GM18519 (cell line): ENCODE results near the gene CD93.

ENCODE experiments used
- ATAC-seq: cut with Tn5 transposase; IDR thresholded peaks from one replicate; pipeline ENCODE4 v1.9.1; 2021; ENCODE audit warnings: mild to moderate bottlenecking, moderate library complexity; ENCODE audit not compliant: unreplicated experiment, low FRiP score

CD93 gene

DNA sequence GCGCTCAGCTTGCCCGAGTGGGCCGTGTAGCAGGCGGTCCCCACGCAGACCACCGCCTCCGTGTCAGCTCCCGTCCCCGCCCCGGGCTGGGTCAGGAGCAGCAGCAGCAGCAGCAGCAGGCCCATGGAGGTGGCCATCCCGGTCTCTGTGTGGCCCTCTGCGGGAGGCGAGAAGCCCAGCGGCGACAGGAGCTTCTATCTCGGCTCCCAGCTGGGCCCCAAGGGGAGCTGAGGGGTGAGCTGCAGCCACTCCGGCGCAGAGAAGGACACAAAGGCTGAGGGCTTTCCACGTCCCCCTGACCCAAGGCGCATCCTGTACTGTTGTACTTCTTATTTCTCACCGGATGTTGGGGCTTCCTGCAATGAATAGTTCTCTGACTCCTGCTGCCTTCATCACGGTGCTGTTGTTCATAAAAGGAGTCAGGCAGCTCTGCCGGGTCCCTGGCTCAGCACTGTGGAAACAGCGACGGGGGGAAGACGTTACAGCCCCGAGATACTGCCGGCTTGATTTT, at the start of gene CD93:
CD93 (minus strand) TSS at position 269 of the 511 bp plus-strand sequence; CDS start at position 137, 132 bp downstream.
- no peak for ATAC-seq

GRCh38 chr20:23133560-23133998, 47.5 kb upstream of the CD93 start:
- no peak for ATAC-seq

DNA sequence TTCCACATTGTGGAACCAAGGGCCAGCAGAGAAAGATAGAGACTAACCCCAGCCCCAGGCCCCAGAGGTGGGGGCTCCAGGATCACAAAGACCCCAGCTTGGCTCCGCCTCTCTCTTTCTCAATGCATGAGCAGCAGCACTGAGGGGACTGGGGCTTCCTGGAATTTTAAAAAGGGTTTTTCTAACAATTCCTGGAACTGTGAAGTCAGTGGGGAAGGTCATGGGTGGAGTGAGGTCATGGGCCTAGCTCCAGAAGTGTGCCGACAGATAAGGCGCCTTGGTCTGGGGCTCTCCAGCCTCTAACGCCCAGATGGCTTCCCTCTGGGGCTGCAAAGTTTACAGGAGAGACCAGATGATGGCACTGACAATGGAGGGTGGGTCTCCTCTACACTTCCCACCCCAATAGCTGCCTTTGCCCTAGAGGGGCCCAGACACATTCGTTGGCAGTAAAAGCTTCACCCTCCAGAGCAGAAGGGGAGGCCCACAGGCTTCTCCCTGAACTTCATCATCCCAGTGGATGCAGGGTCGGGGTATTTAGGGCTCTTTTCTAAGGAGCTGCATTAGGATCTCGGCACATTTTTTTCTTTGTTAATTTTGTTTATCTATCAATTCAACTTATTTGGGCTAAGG, 46.9 kb upstream of the CD93 start:
- ATAC-seq: no peak

DNA sequence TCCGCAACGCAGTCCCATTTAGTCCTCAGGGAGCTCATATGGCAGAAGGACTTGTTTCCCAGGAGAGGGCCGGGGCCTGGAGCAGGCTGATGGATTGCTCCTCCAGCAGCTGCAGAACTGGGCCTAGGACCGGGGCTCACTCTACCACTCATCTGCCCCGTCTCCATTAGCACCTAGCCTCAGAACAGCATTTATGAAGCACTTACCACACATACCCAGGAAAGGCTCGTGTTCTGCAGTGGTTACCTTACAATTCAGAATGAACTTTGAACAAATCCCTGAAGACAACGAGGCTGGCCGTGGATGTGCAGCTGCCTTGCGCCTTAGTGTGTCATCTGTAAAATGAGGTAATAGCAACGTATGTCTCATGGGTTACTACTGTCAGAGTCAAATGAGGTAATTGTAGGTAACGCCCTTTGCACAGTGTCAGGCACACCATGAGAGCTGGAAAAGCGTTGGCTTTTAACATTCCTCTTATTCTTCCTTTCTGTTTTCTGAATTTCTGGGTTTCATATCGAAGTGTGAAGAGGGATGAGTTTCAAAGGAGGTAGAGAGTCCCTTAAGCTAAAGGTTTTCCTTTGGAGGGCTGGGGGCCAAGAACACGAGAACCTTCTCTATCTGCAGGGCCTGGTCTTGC, 46.3 kb upstream of the CD93 start:
- ATAC-seq: no peak

DNA sequence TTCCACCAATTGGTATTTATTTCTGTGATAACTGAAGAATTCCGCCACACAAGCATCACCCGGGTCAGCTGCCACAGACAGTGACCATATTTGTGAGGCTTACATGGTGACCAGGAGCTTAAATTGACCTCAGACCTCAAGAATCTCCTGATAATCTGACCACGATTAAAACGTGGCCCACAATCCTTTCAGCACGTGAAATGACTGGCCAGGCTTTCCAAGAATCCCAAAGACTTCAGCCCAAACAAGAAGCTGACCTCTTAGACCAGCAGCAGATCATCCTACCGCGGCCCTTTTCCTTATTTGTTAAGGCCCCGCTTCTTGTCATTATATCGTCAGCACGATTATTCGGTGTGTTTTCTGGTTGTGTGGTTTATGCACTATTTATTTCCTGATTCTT, 45.6 kb upstream of the CD93 start:
- ATAC-seq: no peak

- no peak for ATAC-seq
These were observed 44.6 kb upstream of the CD93 start for GRCh38 chr20:23130622-23131140.

GRCh38 chr20:23129891-23130621, 43.9 kb upstream of the CD93 start:
- no peak for ATAC-seq

- no peak for ATAC-seq
These were observed 43.1 kb upstream of the CD93 start for GRCh38 chr20:23129266-23129665.

DNA sequence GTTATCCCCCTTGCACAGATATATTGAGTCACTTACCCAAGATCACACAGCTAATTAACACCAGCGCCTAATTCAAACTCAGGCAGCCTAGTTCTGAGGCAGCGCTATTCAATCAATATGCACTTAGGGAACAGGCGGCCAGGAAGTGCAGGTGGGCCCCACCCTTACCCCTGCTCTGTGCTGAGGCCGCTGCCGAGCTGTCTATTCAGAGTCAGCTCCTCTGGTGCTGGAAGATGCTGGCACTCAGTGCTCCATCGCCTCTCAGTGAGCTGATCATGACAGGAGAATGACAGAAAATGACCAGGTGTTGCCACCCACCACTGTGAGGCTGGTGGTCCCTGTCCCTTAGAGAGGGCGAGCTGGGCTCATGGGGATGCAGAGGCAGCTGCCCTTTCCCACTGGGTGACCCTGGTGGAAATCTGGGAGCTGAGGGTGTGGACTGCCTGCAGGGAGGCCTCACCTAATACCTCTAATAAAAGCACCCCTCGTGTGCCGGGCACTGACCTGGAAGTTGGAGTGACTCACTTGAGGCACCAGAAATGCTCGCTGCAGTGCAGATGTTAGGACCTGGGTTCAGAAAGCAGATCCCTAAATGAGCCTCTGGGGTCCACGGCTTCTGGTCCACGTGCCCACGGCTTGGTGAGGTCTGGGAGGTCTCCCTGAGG, 42.5 kb upstream of the CD93 start:
- no peak for ATAC-seq

DNA sequence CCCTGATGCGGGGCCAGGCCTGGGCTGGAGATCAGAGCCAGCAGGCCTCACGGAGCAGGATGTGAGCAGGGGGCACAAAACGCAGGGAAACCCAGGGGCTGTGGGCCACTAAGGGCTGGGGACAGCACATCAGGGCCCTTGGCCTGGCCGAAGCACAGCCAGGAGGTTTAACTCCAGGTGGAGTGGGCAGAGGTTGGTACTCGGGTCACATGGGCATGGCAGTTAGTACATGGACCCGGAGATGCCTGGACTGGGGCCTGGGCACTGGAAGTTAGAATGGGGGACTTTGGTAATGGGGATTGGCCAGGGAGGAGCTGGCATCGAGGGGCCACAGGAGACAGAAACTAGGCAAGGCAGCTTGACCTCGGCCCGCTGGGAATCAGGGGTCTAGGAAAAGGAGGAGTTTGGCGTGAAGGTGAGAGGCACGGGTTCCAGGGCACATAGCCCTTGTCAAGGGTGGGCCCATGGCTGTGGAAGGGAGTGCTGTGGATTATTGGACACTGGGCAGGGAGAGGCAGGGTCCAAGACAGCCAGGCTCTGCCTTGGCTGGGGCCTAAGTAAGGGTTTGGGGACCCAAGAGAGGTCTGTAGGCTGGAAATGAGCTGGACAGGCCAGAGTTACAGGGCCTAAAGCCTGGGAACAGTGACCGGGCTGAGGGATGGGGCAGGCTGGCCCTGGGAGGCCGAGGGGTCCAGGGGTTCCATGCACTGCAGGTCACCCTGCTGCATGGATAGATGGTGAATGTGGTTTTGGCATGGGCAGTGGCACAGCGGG, 41.6 kb upstream of the CD93 start:
- no peak for ATAC-seq

- ATAC-seq: no peak
These were observed 40.3 kb upstream of the CD93 start for GRCh38 chr20:23126281-23127061.

DNA sequence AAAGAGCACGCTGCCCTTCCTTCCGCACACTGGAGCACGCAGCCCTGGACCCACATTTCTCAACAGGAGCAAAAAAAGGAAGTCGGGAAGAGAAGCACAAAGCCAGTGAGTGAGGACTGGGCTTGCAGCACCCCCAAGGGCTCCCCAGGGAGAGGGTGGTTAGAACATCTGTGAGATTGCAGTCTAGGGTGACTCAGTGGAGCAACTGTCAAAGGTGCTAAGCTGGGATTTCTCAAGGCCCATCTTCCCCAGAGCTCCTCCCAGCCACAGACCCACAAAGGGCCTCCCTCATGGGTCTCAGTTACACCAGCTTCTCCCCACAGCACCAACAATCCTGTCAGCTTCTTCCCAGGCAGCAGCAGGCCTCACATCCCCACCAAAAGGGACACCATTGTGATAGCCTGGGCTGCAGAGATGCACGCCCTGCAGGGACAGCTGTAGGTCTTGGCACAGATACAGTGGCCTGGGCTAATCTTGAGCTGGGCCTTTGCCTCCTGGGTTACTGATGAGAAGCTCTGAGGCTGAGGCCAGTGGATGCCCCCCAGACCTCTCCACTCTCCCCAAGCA, 39.6 kb upstream of the CD93 start:
- no peak for ATAC-seq

DNA sequence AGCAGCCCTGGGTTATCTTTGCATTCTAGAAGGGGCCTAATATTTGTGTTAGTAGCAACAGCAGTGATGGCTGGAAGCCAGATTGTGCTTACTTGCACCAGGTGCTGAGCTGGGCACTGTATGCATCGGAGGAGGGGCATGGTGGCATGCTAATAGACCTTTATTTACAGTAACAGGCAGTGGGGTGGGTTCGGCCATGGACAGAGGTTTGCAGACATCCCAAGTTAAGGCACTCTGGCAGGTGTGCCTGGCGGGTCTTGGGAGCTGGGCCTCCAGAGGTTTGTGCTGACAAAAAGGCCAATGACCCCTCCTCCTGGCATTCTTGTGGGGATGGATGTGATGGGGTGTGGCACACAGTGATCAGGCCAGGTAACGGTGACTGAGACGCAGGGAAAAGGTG, 39.0 kb upstream of the CD93 start:
- no peak for ATAC-seq

GRCh38 chr20:23123886-23124285, 37.8 kb upstream of the CD93 start:
- no peak for ATAC-seq

DNA sequence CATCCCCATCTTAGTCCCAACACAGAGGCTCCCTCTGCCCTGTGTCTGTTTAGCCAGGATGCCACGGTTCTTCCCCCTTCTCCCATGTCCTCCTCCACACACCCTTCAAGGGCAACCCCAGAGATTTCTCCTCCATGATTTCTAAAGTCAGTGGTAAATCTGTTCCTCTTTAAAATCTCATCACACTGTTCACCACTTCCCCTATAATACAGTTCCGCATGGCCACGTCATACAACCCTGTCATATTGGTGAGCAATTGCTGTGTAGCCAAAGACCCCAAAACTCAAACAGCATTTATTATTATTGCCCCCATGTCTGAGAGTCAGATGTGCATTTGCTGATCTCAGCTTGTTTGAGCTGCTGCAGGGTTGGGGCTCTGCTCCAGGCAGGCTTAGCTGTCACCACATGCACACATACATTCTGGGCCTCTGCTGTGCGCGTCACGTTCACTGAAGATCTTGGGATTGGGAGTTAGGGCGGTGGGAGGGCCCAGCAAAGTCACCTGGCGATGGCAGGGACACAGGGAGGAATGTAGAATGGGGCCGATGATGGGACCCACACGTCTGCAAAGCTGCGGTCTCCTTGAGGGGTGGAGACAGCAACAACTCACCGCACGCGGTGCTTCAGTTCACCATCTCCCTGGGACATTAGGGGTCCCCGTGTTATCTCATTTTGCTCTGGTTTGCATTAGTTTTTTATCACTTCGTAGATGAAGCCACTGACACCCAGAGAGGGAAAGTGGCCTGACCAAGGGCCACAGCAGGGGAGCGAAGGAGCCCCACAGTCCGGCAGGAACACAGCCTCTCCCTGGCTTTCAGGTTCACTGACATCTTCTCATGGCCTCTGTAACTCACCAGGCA, 36.9 kb upstream of the CD93 start:
- ATAC-seq: no peak

- no peak for ATAC-seq
These were observed 36.2 kb upstream of the CD93 start for GRCh38 chr20:23122321-23122720.

DNA sequence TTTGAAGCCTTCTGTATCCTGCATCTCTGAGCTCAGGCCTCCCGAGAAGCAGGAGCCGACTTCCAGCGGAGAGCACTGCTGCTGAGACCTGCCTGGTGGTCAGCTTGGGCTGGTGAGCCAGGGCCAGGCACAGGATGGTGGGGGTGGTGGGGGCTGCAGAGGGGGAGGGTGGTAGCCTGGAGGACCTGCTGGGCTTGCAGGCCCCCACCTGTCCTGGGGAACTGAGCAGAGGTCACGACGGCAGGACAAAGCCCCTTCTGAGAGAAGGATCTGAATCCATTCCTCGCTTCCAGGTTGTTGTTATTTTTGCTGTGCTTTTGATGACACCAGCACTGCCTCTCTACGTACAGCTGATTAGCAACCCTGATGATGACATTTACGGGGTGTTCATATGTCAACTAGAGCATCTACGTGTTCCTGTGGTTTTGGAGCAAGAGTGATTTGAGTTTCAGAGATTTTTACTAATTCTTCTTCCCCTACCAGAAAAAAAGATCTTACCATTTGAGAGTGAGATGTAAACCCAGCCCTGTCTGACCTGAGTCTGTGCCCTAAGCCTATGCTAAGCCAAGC, 35.7 kb upstream of the CD93 start:
- ATAC-seq: no peak
